ENCODE results near the gene TTF1. TPM values are rescaled to one million over a fixed set of nuclear protein-coding genes. Genes with fewer than 3 reads are reported as not detected.

TTF1 gene
- total RNA-seq, 1 experiment from 2014 or later, result 26.9 TPM

DNA sequence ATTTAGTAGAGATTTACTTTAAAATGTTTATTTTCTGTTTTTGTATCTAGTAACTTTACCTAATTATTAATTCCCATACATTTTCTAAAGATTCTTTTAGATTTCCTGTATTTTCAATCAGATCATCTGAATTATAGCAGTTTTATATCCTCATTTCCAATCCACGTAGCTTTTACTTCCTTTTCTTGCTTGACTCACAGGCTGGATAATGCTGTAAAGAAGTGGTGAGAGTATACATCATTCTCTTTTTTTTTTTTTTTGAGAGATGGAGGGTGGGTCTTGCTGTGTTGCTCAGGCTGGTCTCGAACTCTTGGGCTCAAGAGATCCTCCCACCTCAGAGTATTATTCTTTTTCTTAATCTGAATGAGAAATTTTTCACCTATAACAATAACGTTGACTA lies 40.7 kb downstream of the TTF1 start:
- Histone ChIP-seq H2AFZ (ENCODE audit: low read length) (no peak overlapping the region), H2BK12ac (ENCODE audit: insufficient read length, low read depth, low read length) (no peak overlapping the region), H3K56ac (ENCODE audit: insufficient read length, low read depth, low read length) (no peak overlapping the region), H2AK5ac (ENCODE audit: insufficient read length, low read length) (no peak overlapping the region), H3K23me2 (ENCODE audit: insufficient read length, low read depth, low read length, poor library complexity, severe bottlenecking) (no peaks in the 10 kb centered on the region), H3K4me2 (ENCODE audit: insufficient read depth, insufficient read length, low read length) (no peak overlapping the region), H3K4me1 (ENCODE audit: insufficient read depth, low read length) (no peaks in the 10 kb centered on the region), H4K5ac (ENCODE audit: insufficient read length, low read depth, low read length) (no peak overlapping the region), H4K20me1 (ENCODE audit: control insufficient read depth, insufficient read depth, insufficient read length) (no peaks in the 10 kb centered on the region), H3K27me3 (ENCODE audit: insufficient read depth, low read length) (no peaks in the 10 kb centered on the region), H3K4ac (ENCODE audit: low read depth, low read length) (no peak overlapping the region), H3K9ac (ENCODE audit: extremely low read depth, insufficient read length, low read length) (no peak overlapping the region), H2BK5ac (ENCODE audit: insufficient read length, low read length) (no peak overlapping the region), H4K91ac (ENCODE audit: insufficient read length, low read depth, low read length) (no peak overlapping the region), H3K79me1 (ENCODE audit: insufficient read depth, low read depth, low read length, poor library complexity, severe bottlenecking) (no peaks in the 10 kb centered on the region), H2BK15ac (ENCODE audit: low read depth, low read length) (no peak overlapping the region), H3K23ac (ENCODE audit: insufficient read length, low read depth, low read length) (no peak overlapping the region), H4K8ac (replicated peaks; ENCODE audit: insufficient read length, low read depth, low read length) (no peak overlapping the region), H2BK120ac (ENCODE audit: low read depth, low read length, poor library complexity, severe bottlenecking) (no peak overlapping the region), H3K9me3 (ENCODE audit: control insufficient read depth, low read depth, low read length) (no peaks in the 10 kb centered on the region), H3T11ph (ENCODE audit: low read length) (no peak overlapping the region), H3K14ac (ENCODE audit: insufficient read depth, low read length) (no peak overlapping the region), H3K79me2 (ENCODE audit: insufficient read depth, low read length) (no peaks in the 10 kb centered on the region), H3K27ac (ENCODE audit: insufficient read length, low read depth, low read length) (no peak overlapping the region), H2BK20ac (ENCODE audit: low read depth, low read length, poor library complexity, severe bottlenecking) (no peak overlapping the region), H3K18ac (ENCODE audit: insufficient read length, low read depth, low read length) (no peak overlapping the region)
- WGBS (ENCODE audit: extremely low coverage, insufficient read length, low lambda C conversion rate), result no CpG with 5 or more reads among the region's 3 CpGs
- H3K4me1 Mint-ChIP-seq, result no peaks in the 10 kb centered on the region
- no peaks in the 10 kb centered on the region; the same call in 1 of the 2 replicates for H3K27me3 Mint-ChIP-seq (ENCODE audit: low read depth)
- no peak overlapping the region for H3K27ac Mint-ChIP-seq
- H3K4me3 Mint-ChIP-seq, result no peak overlapping the region
- TF ChIP-seq, protein P1, sequence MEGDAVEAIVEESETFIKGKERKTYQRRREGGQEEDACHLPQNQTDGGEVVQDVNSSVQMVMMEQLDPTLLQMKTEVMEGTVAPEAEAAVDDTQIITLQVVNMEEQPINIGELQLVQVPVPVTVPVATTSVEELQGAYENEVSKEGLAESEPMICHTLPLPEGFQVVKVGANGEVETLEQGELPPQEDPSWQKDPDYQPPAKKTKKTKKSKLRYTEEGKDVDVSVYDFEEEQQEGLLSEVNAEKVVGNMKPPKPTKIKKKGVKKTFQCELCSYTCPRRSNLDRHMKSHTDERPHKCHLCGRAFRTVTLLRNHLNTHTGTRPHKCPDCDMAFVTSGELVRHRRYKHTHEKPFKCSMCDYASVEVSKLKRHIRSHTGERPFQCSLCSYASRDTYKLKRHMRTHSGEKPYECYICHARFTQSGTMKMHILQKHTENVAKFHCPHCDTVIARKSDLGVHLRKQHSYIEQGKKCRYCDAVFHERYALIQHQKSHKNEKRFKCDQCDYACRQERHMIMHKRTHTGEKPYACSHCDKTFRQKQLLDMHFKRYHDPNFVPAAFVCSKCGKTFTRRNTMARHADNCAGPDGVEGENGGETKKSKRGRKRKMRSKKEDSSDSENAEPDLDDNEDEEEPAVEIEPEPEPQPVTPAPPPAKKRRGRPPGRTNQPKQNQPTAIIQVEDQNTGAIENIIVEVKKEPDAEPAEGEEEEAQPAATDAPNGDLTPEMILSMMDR (conservative IDR thresholded peaks at IDR 0.05), result no peak
- no peaks in the 10 kb centered on the region for H3K36me3 Mint-ChIP-seq (ENCODE audit: insufficient read depth in 1 of 3, low read depth in 3 of 3)
- DNase-seq, result no peak
- no peaks in the 10 kb centered on the region for H3K9me3 Mint-ChIP-seq
